Activated CD4-positive, CD25-positive, alpha-beta regulatory T cell treated with anti-CD3 and anti-CD28 coated beads, Interleukin-2, amount 50 U/mL, for 24 hours (primary cell): ENCODE measurements around the gene MFSD11.
A peak's percentile ranks its signal among the peaks of the same experiment; 100 is the strongest.
"Not testable (repeated sequence)": the region's sequence is repeated elsewhere in the genome, so short reads cannot be mapped to it uniquely, and the experiment has no call there.

ENCODE experiments used
- ATAC-seq, 2 donors: fragments of 150-1000 bp; cut with Tn5 transposase; one replicate each; pipeline ENCODE4 v1.10.0; 2021; ENCODE audit warnings: mild to moderate bottlenecking in 1 of 2, moderate library complexity in 1 of 2

Gene MFSD11

DNA sequence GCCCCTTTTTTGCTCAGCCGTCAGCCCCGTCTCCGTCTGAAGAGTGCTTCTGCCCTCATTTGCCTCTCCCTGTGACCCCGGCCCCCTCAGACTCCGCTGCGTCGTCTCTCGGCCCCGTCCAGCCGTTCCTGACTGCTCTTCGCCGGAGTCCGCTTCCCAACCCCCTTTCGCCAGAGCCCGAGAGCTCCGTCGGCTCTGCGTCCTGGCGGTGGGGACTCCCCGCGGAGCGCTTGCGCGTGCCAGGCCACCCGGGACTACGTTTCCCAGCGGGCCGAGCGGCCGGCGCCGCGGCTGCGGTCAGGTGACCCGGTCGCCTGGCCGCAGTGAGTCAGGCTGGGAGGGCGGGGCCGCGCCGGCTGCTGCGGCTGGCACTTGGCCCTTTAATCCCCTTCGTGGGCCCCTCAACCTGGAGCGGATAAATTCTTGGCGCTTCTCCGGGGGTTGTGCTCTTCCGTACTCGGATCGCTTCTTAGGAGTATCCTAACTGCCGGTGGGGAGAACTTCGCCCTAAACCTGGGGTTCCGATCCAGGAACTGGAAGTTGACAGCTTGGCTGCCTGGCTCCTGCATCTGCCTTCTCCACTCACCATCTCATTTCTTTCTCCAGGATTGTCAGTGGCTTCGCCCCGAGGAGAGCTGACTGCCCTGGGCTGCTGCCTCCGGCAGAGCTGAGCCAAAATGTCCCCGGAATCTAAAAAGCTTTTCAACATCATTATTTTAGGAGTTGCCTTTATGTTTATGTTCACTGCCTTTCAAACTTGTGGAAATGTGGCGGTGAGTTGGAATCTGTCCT lies at the start of gene MFSD11:
Gene MFSD11, plus strand, starts transcription at position 444 of the 792 bp plus-strand sequence. Its CDS starts 234 bp downstream, at position 678.
- peak; percentile 69 to 74 for ATAC-seq

DNA sequence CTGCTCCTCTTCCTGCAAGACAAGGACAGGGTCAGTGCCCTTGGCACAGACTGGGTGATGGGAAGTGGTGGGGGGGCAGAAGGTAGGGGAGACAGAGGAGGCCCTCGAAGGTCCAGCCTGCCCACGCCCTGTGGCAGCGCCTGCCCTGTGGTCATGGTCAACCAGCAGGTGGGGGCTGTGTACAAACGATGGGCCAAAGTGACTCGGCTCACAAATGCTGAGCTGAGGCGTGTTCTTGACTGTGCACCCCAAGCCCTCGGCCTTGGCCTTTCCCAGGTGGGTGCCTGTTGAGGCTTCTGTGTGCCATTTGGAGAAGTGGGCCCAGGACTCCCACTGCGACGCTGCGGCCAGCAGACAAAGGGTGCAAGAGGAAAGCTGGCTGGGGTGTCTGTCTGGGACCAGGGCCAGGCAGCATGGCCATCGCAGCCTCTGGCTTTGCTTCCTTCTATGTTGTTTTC lies 49.7 kb upstream of the MFSD11 start:
- ATAC-seq = no peak

DNA sequence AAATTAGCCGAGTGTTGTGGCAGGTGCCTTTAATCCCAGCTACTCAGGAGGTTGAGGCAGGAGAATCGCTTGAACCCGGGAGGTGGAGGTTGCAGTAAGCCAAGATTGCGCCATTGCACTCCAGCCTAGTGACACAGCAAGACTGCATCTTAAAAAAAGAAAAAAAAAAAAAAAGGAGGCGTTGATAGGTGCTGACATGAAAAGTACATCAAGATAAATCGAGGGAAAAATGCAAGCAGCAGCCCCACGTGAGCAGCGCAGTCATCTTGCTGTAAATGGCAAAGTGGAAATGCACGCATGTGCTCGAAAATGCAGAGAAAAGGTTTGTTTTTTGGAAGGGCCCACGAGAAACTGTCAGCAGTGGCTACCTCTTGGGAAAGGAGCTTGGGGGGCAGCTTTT lies 48.1 kb upstream of the MFSD11 start:
- ATAC-seq = no peak

DNA sequence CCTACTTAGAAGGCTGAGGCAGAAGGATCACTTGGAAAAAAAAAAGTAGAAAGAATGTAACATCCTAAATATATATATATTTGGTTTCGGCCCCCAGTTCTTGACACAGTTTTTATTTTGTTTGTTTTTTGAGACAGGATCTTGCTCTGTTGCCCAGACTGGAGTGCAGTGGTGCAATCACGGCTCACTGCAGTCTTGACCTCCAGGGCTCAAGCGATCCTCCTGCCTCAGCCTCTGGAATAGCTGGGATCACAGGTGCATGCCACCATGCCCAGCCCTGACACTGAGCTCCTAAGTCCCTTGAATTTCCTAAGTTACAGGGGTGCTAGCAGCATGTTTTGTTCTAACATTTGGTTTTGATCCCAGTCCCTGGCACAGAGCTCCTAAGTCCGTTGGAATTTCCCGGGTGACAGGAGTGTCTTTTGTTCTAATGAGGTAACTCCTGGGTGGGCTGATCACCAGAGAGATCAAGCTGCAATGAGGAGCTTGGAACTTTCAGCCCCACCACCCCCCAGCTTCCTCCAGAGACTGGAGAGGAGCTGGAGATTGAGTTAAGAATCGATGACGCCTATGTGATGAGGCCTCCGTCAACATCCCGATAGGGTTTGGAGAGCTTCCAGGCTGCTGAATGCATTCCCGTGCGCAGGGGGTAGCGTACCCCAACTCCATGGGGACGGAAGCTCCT lies 47.2 kb upstream of the MFSD11 start:
- no peak for ATAC-seq

DNA sequence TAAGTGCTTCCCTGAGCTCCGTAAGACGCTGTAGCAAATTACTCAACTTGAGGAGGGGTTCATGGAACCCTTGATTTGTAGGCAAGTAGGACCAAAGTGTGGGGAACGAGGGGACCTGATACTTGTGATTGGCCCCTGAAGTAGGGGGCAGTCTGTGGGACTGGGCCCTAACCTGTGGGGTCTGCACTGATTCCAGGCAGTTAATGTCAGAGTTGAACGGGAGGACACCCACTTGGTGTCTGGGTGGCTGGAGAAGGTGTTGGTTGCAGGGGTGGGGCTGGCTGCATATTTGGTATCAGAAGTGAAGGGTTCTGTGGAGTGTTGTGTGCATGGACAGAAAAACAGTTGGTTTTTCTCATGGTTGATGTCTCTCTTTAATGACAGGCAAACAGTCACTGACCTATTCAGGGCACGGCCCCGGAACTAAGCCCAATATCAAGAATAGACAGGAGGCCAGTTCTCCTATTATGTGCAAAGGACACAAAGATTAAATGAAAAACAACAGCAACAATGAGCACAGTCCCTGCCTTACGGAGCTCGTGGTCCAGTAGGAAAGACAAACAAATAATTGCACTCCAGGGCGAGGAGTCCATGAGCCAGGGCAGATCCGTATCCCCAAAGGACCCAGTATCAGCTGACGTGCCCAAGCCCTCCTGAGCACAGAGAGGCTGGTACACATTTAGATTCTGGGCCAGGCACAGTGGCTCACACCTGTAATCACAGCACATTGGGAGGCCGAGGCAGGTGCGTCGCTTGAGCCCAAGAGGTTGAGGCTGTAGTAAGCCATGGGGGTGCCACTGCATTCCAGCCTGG lies 46.3 kb upstream of the MFSD11 start:
- ATAC-seq = no peak

DNA sequence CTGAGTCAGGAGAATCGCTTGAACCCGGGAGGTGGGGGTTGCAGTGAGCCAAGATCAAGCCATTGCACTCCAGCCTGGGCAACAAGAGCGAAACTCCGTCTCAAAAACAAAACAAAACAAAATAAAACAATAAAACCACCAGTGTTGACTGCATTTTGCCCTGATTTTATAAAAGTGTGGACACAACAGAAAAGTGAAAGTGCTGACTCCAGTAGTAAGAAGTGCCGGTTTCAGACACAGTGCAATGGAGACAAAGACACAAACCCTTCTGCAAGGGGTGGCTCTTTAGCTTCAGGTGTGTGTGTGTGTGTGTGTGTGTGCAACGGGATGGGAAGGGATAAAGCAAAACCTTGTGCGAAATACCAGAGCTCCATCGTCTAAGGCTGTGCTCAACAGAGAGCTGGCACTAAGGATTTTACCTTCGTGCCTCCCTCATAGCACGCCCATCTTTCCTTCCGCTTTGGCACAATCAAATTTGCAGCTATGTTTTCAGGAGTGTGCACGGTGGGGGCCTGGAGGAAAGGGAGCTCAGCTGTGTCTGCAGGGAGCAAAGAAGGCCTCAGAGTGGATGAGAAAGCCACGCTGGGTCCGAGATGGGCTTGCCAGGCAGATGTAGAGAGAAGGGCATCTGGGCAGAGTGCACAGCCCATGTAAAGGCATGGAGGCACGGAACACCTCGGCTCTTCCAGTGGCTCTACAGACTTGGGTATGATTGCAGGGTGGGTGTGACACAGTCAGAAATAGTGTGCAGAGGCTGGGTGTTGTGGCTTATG lies 42.7 kb upstream of the MFSD11 start:
- ATAC-seq = no peak

DNA sequence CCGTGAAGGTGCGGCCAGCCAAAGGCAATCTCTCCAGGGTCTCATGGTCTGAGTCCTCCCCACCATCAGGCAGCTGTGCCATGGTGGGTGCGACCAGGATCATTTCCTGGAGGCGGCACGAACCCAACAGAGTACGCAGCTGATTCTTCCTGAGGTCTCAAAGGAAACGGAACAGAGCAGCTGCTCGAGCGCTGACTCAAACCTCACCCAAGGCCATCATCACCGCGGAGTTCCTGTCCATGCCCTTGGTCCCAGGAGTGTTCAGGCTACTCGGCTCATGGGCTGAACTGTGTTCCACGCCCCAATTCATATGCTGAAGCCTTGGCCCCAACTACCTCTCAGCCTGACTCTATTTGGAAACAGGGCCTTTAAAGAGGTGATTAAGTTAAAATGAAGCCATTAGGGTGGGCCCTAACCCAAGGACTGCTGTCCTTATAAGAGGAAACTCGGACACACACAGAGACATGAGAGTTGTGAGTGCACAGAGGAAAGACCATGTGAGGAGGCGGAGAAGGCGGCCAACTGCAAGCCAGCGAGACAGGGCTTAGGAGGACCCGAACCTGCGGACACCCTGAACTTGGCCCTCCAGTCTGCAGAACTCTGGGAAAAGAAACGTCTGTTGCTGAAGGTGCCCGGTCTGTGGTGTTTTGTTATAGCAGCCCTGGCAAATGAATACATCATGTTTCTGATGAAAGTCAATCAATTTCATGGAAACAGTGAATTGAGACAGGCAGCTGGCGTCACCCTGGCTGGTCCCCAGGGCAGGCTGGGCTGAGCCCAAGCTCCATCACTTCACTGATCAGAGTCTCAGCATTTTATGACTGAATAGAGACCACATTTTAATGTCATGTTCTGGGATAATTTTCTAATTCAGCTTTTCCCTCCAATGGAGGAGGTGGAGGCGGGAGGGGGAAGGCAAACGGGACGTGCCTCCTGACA lies 40.9 kb upstream of the MFSD11 start:
- no peak for ATAC-seq

DNA sequence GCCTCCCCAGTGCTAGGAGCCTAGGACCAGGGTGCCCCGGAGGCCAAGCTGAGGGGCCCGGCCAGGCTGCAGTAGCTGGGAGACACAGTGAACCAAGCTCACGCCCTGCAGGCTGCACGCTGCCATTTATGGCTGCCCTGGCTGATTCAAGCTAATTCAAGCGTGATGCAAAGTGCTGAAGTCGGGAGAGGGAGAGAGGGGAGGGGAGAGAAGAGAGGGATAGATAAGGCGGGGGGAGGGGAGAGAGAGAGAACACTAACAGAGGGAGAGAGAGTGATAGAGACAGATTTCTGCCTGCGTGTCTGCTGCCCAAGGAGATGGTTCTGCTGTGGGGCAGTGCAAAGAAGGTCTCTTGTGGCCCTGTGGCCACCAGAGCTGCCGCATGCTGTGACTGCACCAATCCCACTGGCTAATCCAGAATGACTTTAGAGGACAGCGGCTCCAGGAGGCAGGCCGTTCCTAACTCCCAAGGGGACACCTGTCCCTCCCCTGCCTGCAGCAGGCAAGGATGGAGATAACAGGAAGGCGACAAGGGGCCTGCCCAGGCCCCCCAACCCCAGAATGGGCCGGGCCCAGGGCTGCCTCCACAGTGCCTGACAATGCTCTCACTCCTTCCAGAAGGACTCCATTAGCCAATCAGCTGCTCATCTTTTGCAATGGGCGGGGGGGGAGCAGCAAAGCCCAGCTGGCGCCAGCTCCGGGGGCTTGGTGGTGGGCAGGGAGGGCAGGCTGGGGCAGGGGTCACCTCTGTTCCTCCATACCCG lies 40.0 kb upstream of the MFSD11 start:
- no peak for ATAC-seq

DNA sequence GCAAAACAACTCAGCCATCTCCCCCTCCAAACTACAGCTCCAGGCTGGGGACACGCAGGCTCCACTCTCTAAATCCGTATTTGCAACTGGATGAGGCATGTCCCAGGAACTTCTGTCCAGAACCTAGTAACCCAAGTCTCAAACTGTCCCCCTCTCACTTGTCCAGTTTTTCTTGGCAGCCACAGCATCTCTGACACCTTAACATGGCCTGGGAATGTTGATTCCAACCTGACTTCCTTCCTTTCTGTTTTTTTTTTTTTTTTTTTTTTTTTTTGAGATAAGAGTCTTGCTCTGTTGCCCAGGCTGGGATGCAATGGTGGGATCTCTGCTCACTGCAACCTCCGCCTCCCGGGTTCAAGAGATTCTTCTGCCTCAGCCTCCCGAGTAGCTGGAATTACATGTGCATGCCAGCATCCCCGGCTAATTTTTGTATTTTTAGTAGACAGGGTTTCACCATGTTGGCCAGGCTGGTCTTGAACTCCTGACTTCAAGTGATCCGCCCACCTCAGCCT lies 39.4 kb upstream of the MFSD11 start:
- ATAC-seq = not testable (repeated sequence)

DNA sequence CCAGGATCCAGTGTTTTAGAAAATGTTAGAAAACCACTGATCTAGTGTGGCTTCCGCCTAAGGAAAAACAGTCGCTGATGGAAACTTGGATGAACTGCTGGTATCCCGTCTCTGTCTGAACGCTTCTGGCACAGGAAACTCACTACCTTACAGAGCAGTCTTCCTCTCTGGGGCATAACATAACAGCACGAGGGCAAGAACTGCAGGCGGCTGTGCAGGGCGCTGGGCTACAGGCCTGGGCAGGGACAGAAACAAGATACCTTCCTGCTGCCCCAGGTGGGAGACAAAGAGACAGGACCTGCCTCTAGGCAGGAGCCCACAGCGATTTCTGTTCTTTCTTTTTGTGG lies 37.7 kb upstream of the MFSD11 start:
- ATAC-seq = no peak

DNA sequence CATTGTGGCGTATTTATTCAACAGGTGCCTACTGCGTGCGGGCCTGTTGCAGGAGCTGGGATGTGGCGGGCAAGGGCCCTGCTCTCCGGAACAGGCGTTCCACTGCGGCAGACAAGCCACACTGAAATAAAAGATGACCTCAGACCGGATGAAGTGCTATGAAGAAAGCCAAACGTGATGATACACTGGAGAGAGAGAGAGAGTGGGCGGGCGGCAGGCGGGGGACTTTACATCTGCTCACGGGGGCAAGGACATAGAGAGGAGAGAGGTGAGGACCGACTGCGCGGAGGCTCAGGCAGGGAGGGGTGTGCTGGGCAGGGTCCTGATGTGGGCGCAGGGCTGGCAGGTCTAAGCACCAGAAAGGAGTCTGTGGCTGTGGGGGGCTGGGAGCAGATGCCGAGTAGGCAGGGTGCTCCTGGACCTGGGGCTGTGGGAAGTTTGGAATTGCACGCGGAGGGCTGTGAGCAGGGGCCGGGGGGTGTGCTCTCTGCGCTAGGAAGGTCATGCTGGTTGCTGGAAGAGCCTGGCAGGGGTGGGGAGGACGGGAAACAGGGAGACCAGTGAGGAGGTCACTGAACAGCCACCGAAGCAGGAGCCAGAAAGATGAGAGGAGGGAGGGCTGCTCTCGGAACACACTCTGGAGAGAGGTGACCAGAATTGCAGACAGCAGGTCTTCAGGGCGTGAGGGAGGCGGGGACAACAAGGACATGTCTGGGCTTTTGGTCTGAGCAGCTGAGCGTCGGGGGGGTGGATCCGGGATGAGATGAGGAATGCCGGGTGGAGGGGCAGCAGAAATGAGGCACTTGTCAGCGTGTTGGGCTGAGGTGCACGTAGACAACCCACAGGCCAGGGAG lies 37.1 kb upstream of the MFSD11 start:
- ATAC-seq = no peak

DNA sequence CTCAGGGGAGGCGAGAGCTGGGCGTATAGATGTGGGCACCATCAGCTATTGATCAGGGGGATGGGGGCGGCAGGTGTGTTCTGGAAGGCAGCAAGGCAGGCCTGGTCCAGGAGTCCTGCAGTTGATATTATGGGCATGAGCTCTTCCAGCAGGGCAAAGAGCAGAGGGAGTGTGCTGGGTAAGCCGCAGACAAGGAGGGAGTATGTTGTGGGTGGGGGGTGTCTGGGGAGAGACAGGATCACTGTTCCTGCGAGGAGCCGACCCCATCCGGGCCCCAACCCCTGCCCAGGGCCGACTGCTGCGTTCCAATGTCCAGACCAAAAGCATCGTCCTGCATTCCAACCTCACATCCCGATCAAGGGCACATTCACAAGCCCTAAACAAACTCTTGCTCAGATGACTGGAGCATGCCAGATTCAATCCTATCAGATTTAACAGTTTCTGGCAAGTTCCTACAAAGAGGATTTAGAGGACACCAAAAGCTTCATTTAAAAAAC lies 36.4 kb upstream of the MFSD11 start:
- ATAC-seq = no peak

DNA sequence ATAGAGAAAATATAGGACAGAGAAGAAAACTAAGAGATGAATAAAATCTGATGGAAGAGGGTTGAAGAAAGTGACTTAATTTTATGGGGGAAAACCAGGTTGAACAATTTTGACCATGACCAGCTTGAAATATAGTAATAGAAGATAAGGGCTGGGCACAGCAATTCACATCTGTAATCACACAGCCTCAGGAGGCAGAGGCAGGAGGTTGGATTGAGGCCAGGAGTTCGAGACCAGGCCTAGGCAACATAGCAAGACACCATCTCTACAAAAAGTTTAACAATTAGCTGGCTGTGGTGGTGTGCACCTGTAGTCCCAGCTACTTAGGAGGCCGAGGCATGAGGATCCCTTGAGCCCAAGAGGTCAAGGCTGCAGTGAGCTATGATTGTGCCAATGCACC lies 35.8 kb upstream of the MFSD11 start:
- no peak for ATAC-seq

DNA sequence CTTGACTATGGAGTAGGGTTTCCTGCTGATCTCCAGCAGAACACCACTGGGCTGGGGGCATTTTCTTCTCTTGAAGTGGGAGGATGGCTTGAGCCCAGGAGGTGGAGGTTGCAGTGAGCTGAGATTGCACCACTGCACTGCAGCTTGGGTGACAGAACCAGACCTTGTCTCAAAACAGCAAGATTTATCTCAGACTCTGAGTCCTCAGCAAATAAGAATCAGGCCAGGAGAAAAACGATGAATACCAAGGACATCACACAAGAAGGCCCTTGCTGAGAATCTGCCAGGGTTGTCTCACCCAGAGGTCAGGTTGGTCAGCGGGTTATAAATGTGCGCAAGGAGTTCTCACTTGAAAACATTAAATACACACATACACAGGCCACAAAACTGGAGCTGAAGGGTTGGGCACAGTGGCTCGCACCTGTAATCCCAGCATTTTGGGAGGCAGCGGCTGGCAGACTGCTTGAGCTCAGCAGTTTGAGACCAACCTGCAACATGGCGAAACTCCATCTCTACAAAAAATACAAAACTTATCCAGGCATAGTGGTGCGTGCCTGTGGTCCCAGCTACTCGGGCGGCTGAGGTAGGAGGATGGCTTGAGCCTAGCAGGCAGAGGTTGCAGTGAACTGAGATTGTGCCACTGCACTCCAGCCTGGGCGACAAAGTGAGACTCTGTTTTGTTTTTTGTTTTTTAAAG lies 34.8 kb upstream of the MFSD11 start:
- no peak for ATAC-seq

DNA sequence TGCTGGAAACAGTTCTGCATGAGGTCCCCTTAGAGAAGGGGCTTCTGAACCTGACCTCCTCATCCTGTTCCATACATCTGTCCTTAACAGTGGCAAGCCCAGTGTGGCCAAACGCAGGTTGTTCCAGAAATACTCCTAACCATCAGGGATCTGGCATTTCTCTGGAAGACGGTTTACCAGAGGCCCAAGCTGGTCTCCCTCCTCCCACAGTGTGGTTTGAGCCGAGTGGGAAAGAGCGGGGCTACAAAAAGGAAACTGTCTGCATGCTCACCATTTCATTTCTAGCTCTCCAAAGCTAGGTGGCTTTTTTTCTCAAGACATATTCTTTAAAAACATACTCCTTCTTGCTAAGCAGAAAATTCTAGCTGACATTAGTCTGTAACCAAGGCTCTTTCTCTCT lies 33.1 kb upstream of the MFSD11 start:
- no peak for ATAC-seq

DNA sequence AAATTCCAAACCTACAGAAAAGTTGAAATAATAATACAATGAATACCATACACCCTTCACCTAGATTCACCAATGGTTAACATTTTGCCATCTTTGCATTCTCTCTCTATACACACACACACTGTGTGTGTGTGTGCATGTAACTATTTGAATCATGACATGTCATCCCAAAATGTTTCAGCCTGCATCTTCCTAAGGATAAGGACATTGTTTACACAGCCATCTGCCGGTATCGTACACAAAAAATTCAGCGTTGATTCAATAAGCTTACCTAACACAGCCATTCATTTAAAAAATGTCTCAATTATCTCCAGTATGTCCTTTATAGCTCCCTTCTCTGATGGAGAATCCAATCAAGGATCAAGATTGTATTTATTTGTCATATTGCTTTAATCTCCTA lies 31.1 kb upstream of the MFSD11 start:
- no peak for ATAC-seq

DNA sequence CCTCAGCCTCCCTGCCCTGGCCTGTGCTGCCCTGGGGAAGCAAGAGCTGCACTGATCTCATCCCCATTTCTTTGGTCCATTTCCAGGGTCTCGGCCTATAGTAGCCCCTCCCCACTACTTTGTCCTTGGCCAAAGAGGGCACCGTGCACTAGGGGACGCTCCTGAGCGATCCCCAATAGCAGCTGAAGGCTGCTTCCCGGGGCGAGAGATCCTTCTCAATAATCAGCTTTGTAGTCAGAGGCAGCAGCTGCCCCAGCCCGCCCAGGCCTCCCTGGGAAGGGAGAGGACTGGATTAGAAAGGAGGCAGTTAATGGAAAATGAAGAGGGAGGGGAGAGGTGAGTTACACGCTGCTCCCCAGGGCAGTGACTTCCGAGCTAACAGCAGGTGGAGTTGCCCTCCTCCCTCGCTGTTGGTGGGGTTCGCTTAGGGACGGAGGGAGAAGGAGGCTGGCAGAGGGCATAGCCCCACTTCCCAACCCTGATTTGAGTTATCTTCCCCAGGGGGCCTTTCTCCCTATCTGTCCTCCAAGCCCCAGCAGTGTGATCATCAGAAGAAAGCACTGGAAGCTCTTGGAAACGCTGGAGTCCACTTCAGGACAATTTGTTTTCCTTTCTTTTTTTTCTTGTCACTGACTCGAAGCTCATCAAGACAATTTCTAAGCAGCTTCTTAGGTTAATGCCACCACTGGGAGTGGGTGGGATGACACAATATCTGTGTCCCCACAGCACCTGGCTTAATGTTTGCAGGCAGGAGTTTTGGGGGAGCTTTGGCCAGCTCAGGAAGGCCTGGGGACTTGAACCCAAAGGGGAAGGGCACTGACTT lies 29.7 kb upstream of the MFSD11 start:
- ATAC-seq = no peak
